CD4-positive, alpha-beta T cell treated with Interleukin-15 for 1 hour (primary cell): Measurements from ENCODE around the gene LMTK2.
A peak's percentile ranks its signal among the peaks of the same experiment; 100 is the strongest.
"Not testable (repeated sequence)": the region's sequence is repeated elsewhere in the genome, so short reads cannot be mapped to it uniquely, and the experiment has no call there.

ENCODE experiments used
- DNase-seq: peaks from one replicate; pipeline ENCODE4 v3.0.0-alpha.2; 2020

Gene LMTK2

GRCh38 chr7:98107313-98107721 lies 655 bp downstream of the LMTK2 start:
- DNase-seq = no peak

- DNase-seq = no peak
Measured at GRCh38 chr7:98110249-98111022, 3.8 kb downstream of the LMTK2 start.

- DNase-seq = no peak
Measured at GRCh38 chr7:98112077-98112476, 5.4 kb downstream of the LMTK2 start.

GRCh38 chr7:98115746-98116525 lies 9.3 kb downstream of the LMTK2 start:
- no peak for DNase-seq

- DNase-seq = no peak
Measured at GRCh38 chr7:98116656-98117461, 10.2 kb downstream of the LMTK2 start.

GRCh38 chr7:98119256-98119918 lies 12.7 kb downstream of the LMTK2 start:
- DNase-seq = no peak

GRCh38 chr7:98120559-98120958 lies 13.9 kb downstream of the LMTK2 start:
- no peak for DNase-seq

GRCh38 chr7:98121388-98121787 lies 14.7 kb downstream of the LMTK2 start:
- not testable (repeated sequence) for DNase-seq

GRCh38 chr7:98123365-98123696 lies 16.7 kb downstream of the LMTK2 start:
- DNase-seq = no peak

GRCh38 chr7:98125759-98126158 lies 19.1 kb downstream of the LMTK2 start:
- no peak for DNase-seq

GRCh38 chr7:98126311-98127142 lies 19.9 kb downstream of the LMTK2 start:
- DNase-seq = no peak

GRCh38 chr7:98128346-98128745 lies 21.7 kb downstream of the LMTK2 start:
- DNase-seq = no peak

GRCh38 chr7:98130959-98131358 lies 24.3 kb downstream of the LMTK2 start:
- no peak for DNase-seq

- peak; percentile 24 for DNase-seq
Measured at GRCh38 chr7:98133181-98133580, 26.5 kb downstream of the LMTK2 start.

GRCh38 chr7:98133621-98134303 lies 27.1 kb downstream of the LMTK2 start:
- no peak for DNase-seq

- no peak for DNase-seq
Measured at GRCh38 chr7:98134420-98135228, 28.0 kb downstream of the LMTK2 start.

- DNase-seq = no peak
Measured at GRCh38 chr7:98135984-98136383, 29.3 kb downstream of the LMTK2 start.

- DNase-seq = no peak
Measured at GRCh38 chr7:98136423-98136822, 29.8 kb downstream of the LMTK2 start.

GRCh38 chr7:98137134-98137825 lies 30.6 kb downstream of the LMTK2 start:
- no peak for DNase-seq

GRCh38 chr7:98137826-98138151 lies 31.1 kb downstream of the LMTK2 start:
- DNase-seq = peak; percentile 55
